Fibroblast of skin of scalp (primary cell): Measurements from ENCODE around the gene RSBN1L.
A peak's percentile ranks its signal among the peaks of the same experiment; 100 is the strongest.
"Not testable (repeated sequence)": the region's sequence is repeated elsewhere in the genome, so short reads cannot be mapped to it uniquely, and the experiment has no call there.

Experiments
- DNase-seq: peaks from one replicate; pipeline ENCODE4 v3.0.0-alpha.2; 2013

The RSBN1L gene

DNA sequence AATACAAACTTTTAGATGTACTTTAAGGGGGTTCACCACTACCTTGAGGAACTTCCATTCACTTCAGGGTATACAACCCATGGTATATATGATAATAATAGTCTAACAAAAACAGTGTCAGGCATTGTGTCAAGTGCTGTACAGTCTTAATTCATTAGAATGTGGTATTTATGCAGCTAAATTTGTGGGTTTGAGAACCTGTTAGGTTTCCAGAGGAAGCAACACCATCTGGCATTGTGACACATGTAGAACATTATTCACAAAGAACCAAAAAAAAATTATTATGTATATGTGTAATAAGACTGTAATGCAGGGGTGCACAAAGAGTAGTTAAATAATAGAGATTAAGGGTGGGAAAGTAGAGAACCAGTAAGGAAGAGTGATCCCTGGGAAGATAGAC lies 75.6 kb downstream of the RSBN1L start:
- no peak for DNase-seq

DNA sequence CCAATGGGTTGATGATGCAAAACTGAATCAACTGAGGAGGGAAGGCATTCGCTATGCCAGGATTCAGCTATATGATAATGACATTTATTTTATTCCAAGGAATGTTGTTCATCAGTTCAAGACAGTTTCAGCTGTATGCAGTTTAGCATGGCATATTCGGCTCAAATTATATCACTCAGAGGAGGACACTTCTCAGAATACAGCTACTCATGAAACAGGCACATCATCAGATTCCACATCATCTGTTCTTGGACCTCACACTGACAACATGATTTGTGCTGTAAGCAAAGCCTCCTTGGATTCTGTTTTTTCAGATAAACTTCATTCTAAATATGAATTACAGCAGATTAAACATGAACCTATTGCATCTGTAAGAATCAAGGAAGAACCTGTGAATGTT lies 82.3 kb downstream of the RSBN1L start:
- no peak for DNase-seq

DNA sequence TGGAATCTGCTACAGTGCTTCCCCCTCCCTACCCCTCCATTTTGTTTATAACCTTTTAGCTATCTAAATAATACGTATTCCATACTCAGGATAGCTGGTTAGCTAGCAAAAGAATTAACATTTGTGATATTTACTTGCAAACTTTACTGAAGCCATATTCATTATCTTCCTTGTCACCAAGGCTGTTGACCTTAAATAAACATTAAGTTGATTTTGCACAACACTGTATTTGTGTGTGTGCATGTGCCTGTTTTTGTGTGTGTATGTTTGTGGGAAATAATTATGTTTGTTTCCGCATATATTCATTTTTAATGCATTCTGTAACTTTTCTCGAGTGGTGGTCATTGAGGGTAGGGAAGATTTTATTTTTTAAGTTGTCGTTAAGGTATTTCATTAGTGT lies 86.1 kb downstream of the RSBN1L start:
- DNase-seq, result no peak

DNA sequence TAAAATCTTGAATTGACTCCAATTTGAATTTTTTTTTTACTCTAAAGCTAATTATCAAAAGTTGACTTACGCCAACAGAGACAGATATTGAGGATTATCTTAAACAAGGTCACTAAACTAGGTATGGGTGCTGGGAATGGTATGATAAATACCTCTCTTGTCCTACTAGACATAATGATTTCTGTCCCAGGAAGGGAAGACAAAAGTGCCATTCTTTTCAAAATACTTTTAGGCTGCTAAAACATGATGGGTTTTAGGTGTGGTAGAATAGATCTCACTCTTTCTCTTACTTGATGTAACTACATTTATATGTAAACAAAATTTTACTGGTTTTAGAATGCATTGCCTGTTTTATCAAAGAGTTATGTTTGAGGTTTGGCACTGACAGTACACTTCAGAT lies 86.9 kb downstream of the RSBN1L start:
- no peak for DNase-seq

DNA sequence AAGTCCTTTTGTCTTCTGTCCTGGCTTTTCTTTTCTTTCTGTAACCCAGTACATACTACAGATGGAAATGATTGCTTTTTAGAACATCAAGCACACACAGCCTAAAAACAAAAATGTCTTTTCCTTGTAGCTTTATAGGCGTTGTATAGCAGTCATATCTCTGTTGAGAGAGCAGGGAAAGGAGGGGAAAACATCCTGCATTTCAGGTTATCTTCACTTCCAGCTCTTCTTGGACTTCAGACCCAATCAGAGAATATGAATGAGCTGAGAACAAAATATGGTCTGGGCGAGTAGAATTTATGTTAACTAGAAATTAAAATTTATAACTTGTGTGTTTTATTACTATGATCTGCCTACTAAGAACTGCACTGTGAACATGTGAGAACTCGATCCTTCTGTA lies 87.3 kb downstream of the RSBN1L start:
- DNase-seq, result no peak

DNA sequence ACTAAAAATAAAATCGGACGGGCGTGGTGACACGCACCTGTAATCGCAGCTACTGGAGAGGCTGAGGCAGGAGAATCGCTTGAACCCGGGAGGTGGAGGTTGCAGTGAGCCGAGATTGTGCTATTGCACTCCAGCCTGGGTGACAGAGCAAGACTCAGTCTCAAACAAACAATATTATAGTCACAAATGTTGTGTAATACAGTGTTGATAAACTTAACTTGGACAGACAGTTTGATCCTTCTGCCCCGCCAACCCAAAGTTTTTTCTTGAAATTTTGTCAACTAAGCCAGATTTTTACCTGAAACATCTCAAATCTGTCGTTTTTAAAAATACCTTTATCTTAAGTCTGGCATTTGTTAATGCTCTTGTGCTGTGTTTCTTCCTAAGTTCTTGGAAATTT lies 88.2 kb downstream of the RSBN1L start:
- DNase-seq, result not testable (repeated sequence)

DNA sequence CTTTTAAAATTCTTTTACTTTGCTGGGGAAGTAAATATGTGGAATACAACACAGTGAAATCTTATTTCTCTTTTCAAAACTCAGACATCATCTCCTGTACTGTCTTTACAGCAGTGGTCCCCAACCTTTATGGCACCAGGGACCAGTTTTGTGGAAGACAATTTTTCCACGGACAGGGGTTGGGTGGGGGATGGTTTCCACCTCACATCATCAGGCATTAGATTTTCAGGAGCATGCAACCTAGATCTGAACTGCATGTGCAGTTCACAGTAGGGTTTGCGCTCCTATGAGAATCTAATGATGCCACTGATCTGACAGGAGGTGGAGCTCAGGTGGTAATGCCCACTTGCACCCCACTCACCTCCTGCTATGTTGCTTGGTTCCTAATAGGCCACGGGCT lies 89.8 kb downstream of the RSBN1L start:
- no peak for DNase-seq

DNA sequence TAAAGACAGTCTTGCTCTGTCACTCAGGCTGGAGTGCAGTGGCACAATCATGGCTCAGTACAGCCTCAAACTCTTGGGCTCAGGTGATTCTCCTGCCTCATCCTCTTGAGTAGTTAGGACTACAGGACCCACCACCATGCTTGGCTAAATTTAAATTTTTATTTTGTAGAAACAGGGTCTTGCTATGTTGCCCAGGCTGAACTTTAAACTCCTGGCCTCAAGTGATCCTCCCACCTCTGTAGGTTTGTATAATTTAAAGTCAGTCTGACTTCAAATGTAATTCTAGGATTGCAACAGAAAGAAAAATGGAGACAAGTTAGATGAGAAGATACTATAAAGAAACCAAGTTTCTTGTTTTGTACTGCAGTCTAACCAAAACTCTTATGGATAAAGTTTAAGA lies 90.5 kb downstream of the RSBN1L start:
- DNase-seq, result no peak

DNA sequence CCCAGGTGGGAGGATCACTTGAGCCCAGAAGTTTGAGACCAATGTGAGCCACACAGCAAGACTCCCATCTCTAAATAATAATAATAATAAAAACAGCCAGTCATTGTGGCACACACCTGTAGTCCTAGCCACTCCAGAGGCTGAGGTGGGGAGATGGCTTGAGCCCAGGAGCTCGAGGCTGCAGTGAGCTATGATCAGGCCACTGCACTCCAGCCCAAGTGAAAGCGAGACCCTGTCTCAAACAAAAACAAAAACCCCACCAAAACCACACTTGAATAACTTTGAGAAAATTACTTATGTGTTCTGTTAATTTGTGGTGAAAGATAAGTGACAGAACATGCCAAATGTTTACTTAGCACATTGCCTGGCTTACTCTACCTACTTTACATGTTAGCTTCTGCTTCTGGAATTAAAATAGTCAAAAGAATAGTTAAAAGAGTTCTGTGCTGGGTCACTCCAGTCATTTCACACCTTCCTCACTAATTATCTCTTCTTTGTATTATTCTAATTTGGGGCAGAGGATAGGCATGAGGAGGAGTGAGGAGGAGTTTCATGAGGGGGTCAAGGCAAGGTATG lies 92.2 kb downstream of the RSBN1L start:
- DNase-seq, result no peak

DNA sequence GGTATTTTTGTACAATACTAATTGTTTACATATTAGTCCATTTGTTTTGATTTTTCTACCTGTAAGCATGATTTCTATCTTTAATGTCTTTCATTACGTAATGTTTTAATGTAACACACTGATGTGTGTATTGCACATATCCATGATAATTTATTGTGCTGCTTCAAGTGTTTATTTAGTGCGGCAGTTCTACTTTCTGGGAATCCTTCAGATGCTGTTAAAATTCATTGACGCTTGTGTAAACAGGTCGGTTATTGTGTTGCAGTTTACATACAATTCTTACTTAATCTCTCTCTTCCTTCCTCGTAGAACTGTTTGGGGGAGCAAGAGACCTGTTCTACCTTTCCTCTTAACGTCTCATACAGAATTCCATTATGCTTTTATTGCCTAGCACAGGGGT lies 95.1 kb downstream of the RSBN1L start:
- DNase-seq, result no peak

DNA sequence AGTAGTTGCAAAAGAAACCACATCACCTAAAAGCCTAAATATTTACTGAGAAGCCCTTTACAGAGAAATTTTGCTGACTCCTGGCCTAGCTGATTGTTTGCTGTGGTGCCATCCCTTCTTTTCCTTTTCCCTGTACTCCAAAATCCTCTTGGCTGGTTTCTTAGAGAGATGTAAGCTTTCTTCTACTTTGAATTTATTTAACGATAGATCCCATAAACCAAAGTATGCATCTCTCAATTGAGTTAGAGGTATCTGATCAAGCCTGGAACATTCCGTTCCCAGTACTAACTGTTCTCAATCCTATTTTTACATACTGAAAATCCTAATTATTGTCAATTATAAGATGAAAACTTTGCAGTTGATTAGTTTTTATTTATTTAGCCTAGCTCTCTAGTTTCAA lies 95.7 kb downstream of the RSBN1L start:
- DNase-seq, result no peak

DNA sequence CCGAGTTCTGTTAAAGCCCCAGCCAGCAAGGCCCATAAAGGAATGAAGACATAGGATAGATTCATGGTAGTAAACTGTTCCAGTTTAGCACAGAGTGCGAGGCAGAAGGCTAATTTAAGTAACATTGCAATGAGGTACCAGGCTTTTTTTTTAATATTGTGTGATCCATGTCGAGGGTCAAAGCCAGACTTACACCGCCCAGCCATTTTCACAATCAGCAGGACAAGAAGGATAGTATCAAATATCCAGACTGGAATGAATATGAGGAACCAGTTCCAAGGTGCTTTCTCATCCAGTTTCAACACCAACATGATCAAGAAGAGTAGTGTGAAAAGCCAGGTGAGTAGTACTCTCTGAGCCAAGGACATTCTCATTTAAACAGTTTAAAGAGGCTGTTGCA lies 97.7 kb downstream of the RSBN1L start:
- DNase-seq, result no peak

DNA sequence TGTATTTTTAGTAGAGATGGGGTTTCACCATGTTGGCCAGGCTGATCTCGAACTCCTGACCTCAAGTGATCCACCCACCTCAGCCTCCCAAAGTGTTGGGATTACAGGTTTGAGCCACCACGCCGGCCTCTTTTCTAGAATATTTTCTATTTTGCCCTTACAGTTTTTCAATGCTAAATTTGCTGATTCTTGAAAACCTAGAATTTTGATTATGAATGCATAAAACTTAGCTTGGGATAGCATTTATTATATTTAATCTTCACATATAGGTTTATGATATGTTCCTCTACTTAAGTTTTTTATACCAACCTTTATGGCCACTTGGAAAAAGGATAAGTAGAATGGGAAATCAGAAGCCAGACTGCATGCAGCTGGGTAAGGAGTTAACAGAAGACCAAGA lies 99.8 kb downstream of the RSBN1L start:
- no peak for DNase-seq

DNA sequence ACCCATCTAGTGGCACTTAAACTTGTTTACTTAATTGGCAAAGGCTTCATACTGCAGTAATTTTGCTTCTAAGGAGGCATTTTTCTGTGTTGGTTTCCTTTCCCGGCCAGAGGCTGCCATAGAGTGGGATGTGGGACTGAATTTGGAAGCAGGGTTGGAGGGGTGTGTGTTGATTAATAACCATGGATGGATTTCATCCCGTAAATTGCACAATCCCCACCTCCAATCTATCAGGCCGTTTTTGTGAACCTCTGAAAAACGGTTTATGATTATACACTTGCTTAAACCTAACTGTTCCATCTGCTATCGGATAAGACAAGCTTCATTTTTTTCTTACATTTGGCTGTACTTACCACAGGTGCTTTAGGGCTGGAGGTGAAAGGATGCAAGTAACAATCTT lies 100.7 kb downstream of the RSBN1L start:
- no peak for DNase-seq

DNA sequence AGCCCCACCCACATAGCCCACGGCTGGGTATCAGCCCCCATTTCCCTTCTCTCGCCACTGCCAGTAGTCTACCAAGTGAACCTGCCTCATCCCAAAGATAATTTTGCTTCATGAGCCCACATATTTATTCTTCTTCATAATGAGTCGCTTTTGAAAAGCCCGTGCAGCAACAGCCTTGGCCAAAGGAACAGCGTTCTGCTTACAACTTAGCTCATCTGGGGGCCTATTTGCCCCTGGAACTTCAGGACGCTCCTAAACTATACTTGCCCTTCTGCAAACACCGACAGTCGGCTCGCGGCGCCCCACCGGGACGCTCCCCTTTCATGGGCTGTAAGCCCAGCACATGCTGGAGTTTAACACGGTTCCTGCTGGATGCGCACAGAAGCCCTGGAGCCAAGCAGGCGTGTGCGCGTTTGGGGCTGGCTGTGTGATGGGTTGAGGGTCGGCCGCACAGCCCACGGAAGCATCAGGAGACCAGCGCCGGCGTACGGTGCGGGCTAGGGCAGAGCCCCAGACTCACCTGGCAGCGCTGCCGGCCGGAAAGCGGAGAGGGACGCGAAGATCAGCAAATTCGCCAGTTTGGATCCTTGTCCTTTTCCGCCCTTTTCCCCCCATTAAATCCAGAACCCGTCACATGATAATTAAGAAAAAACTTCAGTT lies 101.6 kb downstream of the RSBN1L start:
- DNase-seq, result peak; percentile 1

DNA sequence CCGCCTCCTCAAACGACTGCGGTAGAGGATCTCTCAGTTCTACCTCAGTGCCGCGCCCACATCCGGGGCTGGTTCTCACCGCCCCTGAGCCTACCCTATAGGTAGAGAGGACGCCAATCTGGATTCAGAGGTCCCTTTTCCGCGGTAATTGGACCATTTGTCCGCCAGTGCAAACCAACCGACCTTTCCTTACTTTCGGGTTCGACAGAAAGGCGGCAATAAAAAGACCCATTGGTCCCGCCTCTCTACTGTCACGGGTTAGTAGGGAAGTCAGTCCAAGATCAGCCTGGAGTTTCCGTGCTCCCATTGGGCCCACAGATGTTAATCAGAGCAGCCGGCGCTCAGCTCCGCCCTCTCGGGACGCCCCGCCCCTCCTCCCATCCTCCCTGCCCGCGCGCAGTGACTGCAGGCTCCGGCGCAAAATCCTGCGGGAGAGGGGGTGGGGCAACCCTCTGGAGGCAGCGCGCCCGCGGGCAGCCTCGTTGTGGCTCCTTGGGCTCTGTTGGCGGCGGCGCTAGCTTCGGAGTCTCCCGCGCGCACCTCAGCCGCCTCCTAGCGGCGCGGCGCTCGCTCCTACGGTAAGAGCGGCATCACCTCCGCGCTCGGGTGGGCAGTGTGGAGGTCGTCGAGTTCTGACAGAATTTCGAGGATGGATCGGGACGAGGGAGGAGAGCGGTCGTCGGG lies 102.3 kb downstream of the RSBN1L start, which contains the start of the genes PHTF2 and TMEM60:
PHTF2 (plus strand) TSS at position 380 of the 684 bp plus-strand sequence.
TMEM60 (minus strand) TSS at position 41 of the 684 bp plus-strand sequence. CDS start 4,061 bp downstream, outside the sequence.
- peak; percentile 100 for DNase-seq

DNA sequence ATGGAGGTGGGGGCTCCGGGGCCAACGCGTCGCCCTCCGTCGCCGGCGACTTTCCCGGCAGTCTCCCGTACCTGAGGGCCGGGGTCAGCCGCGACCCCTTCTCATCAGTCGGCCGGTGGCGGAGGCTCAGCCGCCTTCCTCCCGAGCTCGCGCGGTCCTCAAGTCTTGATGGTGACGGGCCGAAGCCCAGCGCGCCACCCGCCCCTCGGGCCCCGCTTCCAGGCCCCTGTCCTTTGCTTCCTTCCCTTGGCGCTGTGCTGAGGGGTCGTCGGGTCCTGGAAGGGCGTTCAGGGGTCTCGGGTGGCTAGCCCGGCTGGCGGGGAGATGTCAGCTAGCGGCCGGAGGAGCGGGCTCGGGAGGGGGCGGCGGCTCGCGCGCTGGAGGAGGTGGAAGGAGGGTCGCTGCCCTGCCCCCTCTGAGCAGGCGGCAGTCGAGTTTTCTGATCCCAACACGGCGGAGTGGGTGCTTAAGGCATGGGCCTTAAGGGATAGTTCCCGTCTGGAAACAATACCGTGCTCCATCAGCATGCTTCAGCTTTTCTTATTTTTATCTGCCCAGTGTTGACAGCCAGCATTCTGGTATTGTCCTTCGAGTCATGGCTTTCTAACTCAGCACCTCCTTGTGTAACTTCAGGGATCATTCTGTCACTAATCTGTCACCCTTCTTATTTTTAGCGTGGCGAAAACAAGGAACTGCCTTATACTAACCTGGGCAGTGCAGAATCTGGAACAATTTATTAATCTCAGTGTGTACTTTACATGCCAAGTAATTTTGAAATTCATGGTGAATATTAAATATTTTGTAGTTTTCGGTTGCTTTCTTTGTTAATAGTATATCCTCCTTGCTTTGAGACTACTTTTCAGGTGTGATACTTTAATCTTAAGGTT lies 103.1 kb downstream of the RSBN1L start:
- peak; percentile 37 for DNase-seq

DNA sequence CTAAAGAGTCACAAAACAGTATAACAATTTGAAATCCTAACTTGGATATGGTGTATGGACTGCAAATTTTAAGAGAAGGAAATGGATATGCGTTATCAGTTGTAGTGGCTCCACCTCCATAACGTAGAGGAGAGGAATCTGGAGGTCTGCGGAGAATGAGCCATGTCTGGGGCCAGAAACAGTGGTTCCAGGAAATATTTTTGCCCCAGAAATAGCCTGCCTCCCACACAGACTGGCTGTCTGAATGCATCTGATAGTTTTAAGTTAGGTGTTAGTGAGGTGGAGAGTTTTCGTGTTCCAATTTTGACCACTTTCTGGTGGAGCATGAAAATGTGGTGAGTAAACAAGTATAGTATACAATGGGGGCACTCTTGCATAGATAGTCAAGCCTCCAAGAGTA lies 103.9 kb downstream of the RSBN1L start:
- no peak for DNase-seq

DNA sequence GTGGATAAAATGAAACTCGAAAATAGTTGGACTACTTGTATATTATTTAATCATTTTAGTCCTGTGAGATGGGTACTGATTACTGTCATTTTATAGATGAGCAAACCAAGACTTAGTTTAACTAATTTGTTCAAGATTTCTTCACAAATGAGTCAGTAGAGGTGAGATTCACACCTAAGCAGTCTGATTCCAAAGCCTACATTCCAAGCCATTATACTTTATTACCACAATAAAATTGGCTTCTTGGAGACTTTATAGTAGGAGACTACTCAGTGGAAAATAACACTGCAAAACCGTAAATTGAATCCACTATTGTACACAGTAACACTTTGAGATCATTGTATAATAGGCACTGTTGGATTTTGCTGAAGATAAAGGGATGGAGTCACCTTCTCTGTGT lies 104.5 kb downstream of the RSBN1L start:
- no peak for DNase-seq

DNA sequence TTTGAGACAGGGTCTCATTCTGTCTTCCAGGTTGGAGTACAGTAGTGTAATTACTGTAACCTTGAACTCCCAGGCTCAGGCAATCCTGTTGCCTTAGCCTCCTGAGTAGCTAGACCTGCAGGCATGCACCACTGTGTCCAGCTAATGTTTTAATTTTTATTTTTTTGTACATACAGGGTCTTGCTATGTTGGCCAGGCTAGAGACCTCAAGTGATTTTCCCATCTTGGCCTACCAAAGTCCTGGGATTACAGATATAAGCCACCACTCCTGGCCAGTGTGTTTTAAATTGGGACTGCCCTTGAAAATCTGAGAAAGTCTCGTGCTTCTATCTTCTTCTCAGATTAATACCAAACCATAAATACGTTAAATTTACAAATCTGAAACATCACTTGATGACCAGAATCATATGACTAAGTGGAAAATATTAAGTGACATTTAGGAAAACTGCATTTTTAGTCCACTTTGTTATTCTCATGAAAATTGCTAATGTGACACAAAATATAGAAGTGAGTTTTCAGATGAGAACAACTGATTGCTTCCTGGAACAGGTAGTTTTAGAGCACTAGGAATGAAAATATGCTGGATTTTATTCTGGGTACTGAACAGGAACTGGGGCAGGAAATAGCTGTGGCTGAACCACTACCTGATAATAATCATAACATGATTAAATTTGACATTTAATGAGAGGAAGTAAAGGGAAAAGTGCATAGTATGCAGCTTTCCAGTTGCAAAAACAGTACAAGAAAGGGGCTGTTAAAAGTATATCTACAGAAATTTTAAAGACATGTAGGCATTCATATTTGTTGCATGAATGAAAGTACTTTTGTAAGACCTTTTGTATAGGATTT lies 106.5 kb downstream of the RSBN1L start:
- no peak for DNase-seq

DNA sequence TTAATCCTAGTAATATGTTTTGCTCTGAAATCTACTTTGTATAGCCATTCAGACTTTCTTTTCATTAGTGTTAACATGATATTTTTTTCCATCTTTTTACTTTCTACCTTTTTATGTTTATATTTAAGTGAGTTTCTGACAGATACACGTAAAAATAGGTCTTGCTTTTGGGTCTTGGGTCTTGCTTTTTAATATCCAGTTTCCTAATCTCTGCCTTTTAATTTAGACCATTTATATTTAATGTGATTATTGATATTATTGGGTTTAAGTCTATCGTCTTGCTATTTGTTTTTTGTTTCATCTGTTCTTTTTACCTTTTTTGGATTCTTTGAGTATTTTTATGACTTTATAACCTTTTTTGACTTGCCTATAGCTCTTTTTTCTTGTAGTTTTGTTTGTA lies 110.2 kb downstream of the RSBN1L start:
- DNase-seq, result no peak

DNA sequence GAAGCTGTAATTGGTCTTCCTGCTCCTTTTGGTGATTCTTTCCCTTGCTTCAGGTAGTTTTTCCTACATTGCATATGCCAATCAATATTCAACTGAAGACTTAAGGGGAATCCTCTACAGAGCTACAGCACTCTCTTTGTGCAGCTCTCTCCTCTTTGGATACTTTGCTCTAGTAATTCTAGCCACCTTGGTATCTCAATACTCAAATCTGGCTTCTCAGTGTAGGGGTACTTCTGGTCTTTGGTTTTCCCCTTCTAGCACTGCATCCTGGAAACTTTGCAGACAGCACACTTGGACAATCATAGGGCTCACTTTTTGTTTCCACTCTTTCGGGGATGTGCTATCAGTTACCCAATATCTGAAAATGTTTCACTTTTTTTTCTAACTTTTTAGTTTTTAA lies 112.3 kb downstream of the RSBN1L start:
- no peak for DNase-seq
